ENCODE results near the gene HSPB8. TPM values are rescaled to one million over a fixed set of nuclear protein-coding genes. Genes with fewer than 3 reads are reported as not detected.

The HSPB8 gene, protein sequence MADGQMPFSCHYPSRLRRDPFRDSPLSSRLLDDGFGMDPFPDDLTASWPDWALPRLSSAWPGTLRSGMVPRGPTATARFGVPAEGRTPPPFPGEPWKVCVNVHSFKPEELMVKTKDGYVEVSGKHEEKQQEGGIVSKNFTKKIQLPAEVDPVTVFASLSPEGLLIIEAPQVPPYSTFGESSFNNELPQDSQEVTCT
- total RNA-seq: not detected
- total RNA-seq: 0 to 0.08 reads per million in 2 donors

DNA sequence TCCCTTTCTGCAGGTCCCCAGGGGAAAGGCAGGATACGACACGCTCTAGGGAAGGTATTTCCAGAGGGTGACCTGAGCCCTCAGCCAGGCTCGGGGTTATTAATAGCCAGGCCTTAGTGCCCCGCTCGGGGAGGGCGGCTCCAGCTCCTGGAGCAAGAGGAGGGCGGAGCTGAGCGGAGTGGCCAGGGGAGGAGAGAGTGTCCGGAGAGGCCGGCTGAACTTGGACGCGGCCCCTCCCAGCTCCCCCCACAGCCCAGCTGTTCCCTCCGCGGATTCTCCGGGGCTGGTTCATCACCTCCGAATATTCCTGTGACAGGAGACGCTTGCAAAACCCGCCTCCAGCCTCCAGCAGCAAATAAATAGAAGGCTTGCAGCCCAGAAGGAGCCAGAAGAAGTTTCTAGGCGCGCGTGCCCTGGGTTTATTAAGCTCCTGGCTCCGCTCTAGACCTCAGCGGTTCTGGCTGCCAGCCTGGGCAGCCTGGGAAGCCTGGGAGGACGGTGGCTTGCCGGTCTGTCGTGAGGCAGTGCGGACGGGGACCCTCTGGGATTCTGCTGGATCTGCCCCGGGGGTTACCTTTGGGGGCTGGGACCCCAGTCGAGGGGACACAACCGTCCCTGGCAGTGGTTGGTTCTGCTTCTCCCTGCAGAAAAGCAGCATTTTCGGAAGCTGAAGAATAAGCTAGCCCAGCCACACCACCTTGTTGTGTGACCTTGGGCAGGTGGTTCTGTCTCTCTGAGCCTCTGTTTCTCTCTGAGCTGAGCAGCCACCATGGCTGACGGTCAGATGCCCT, at the start of gene HSPB8:
TSS of gene HSPB8 (plus strand) at position 388 of the 791 bp plus-strand sequence. CDS start at position 770, 382 bp downstream.
- H3K4me1 Mint-ChIP-seq: no peaks in the 10 kb centered on the region
- no peak within 1 kb of the TSS for H3K4me3 Mint-ChIP-seq
- H3K27ac Mint-ChIP-seq: no peak within 1 kb of the TSS
- no peak for ATAC-seq
- no peaks in the 10 kb centered on the region for H3K36me3 Mint-ChIP-seq (ENCODE audit: low read depth)
- no peak for DNase-seq
- H3K27me3 Mint-ChIP-seq: peaks cover 35% of the 10 kb centered on the region
- no peaks in the 10 kb centered on the region for H3K9me3 ChIP-seq (ENCODE audit: control insufficient read depth, low read length, poor library complexity, severe bottlenecking)

DNA sequence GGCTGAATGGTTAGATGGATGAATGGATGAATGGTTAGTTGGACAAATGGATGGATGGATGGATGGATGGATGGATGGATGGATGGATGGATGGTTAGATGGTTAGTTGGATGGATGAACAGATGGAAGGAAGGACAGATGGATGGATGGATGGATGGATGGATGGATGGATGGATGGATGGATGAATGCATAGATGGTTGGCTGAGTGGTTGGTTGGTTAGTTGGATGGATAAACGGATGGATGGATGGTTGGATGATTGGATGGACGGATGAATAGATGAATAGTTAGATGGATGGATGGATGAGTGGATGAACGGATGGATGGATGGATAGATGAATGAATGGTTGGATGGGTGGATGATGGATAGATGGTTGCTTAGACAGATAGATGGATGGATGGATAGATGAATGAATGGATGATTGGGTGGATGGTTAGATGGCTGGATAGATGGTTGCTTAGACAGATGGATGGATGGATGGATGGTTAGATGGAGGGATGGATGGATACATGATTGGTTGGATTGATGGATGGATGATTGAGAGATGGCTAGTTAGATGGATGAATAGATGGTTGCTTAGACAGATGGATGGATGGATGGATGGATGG, 48.8 kb upstream of the HSPB8 start:
- no peaks in the 10 kb centered on the region for H3K27me3 Mint-ChIP-seq
- H3K27ac Mint-ChIP-seq: no peak overlapping the region
- H3K36me3 Mint-ChIP-seq (ENCODE audit: low read depth): no peaks in the 10 kb centered on the region
- no peaks in the 10 kb centered on the region for H3K9me3 ChIP-seq (ENCODE audit: control insufficient read depth, low read length, poor library complexity, severe bottlenecking)
- no peaks in the 10 kb centered on the region for H3K4me1 Mint-ChIP-seq
- no peak for DNase-seq
- no peak for ATAC-seq
- no peak overlapping the region for H3K4me3 Mint-ChIP-seq

DNA sequence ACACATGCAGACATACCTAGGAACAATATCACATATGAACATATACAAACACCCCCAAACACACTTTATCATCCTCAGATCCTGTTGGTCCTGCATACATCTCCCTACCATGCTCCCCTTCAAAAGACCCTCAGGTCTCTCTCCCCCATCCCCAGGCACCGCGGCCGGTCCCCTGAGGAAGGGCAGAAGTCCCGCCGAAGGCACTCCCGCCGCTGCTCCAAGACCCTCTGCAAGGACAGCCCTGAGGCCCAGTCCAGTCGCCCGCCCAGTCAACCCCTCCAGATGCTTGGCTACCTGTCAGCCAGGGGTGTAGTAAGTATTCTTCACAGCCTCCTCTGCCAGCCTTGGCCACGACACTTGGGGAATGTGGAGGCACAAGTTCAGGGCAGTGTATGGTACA, 48.2 kb upstream of the HSPB8 start:
- Mint-ChIP-seq H3K36me3 (ENCODE audit: low read depth) (no peaks in the 10 kb centered on the region), H3K27ac (no peak overlapping the region), H3K4me3 (no peak overlapping the region), H3K4me1 (no peaks in the 10 kb centered on the region), H3K27me3 (no peaks in the 10 kb centered on the region)
- DNase-seq (no peak), ATAC-seq (no peak)
- H3K9me3 ChIP-seq (ENCODE audit: control insufficient read depth, low read length, poor library complexity, severe bottlenecking): no peaks in the 10 kb centered on the region

DNA sequence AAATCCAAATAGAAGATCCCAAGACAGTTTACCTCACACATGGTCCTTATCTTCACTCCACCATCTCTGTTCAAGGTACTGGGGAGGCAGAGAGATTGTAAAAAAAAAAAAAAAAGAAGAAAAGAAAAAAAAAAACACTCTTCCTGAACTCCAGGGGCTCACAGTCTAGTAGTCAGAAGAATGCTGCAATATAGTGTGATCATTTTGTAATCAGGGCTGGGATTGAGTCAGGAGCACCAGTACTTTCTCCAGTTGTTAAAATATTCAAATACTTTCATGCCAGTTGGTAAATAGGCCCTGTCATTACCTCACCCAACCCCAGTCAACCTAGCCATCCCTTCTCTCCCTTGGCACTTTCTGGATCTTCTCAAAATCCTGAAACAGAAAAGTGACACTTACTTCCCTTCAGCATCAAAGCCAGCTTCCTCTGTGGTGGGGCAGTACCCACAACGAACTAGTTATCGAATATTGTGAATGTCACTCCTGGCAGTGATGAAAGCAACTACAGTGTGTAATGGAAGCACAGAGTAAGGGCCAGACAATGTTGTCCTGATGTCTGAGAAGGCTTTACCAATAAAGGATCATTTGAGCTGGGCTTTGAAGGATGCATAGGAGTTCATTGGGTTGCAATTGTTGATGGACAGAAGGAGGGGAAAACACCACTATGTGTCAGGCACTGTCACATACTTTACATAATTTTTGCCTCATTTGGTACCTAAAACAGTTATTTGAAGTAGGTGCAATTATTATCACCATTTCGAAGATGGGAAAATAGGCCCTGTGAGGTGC, 44.3 kb upstream of the HSPB8 start:
- no peaks in the 10 kb centered on the region for H3K9me3 ChIP-seq (ENCODE audit: control insufficient read depth, low read length, poor library complexity, severe bottlenecking)
- H3K27ac Mint-ChIP-seq: no peak overlapping the region
- ATAC-seq (no peak), DNase-seq (no peak)
- H3K27me3 Mint-ChIP-seq: no peaks in the 10 kb centered on the region
- H3K4me3 Mint-ChIP-seq: no peak overlapping the region
- no peaks in the 10 kb centered on the region for H3K36me3 Mint-ChIP-seq (ENCODE audit: low read depth)
- H3K4me1 Mint-ChIP-seq: no peaks in the 10 kb centered on the region

DNA sequence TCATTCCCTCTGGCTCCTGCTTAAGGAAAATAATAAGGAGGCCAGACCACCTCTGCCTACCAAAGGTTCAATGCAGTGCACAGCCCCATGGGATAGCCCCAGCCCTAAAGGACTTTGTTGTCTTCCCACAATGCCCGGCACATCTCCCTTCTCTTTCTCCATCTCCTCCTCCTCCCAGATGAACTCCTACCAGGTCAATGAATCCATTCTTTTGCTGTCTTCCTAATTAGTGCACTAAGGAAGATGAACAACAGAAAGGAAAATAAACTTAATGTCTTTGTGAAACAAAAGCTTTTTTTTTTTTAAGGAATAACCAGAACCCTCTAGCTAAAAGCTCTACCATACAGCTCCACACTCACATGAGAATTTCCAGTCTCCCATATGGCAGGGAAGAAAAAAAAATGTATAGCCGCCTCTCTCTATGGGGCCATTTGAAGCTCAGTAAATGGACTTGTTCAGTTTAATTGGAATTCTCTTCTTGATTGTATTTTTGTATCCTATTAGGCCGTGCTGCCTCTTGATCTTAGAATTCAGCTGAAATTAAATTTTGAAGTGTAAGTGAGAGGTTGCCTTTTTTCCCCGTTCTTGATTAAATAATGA, 41.8 kb upstream of the HSPB8 start:
- ATAC-seq (no peak), DNase-seq (no peak)
- H3K9me3 ChIP-seq (ENCODE audit: control insufficient read depth, low read length, poor library complexity, severe bottlenecking): no peaks in the 10 kb centered on the region
- Mint-ChIP-seq H3K36me3 (ENCODE audit: low read depth) (no peaks in the 10 kb centered on the region), H3K27ac (no peak overlapping the region), H3K27me3 (no peaks in the 10 kb centered on the region), H3K4me1 (no peaks in the 10 kb centered on the region), H3K4me3 (no peak overlapping the region)

DNA sequence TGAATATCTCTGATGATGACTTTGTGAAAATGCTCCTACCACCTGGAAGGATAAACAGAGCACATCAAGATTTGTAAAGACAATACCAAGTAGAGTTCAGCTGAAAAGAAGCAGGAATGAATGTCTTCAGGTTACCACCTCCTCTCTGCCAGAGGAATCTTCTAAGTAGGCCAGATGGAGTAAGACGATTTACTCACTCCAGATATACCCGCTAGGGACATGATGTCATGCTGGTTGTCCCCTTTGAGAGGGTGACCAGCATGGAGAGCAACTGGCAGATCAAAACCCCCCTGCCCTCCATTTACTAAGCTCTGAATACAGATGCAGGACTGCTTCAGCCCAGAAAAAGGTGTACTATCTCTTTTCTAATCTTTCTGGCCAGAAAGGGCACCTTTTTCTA, 39.3 kb upstream of the HSPB8 start:
- no peaks in the 10 kb centered on the region for H3K36me3 Mint-ChIP-seq (ENCODE audit: low read depth)
- DNase-seq (no peak), ATAC-seq (no peak)
- H3K4me1 Mint-ChIP-seq: no peaks in the 10 kb centered on the region
- no peaks in the 10 kb centered on the region for H3K9me3 ChIP-seq (ENCODE audit: control insufficient read depth, low read length, poor library complexity, severe bottlenecking)
- no peak overlapping the region for H3K27ac Mint-ChIP-seq
- H3K4me3 Mint-ChIP-seq: no peak overlapping the region
- H3K27me3 Mint-ChIP-seq: peaks cover 7% of the 10 kb centered on the region

DNA sequence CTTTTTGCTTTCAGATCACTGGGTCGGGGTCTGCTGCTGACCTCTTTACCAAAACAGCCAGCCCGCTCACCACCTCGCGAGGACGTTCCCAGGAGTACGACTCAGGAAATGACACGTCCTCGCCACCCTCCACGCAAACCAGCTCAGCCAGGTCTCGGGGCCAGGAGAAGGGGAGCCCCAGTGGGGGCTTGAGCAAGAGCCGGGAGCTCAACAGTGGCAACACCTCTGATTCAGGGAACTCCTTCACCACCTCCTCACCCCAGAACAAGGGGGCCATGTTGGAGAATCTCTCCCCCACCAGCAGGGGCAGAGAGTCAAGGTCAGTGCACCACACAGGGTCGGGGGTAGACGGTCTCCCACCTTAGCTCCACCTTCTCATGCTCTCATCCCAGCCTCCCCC, 33.4 kb upstream of the HSPB8 start:
- no peaks in the 10 kb centered on the region for H3K9me3 ChIP-seq (ENCODE audit: control insufficient read depth, low read length, poor library complexity, severe bottlenecking)
- H3K27me3 Mint-ChIP-seq: peaks cover 14% of the 10 kb centered on the region
- no peak for ATAC-seq
- H3K36me3 Mint-ChIP-seq (ENCODE audit: low read depth): no peaks in the 10 kb centered on the region
- DNase-seq: no peak
- no peak overlapping the region for H3K27ac Mint-ChIP-seq
- H3K4me1 Mint-ChIP-seq: no peaks in the 10 kb centered on the region
- H3K4me3 Mint-ChIP-seq: no peak overlapping the region

DNA sequence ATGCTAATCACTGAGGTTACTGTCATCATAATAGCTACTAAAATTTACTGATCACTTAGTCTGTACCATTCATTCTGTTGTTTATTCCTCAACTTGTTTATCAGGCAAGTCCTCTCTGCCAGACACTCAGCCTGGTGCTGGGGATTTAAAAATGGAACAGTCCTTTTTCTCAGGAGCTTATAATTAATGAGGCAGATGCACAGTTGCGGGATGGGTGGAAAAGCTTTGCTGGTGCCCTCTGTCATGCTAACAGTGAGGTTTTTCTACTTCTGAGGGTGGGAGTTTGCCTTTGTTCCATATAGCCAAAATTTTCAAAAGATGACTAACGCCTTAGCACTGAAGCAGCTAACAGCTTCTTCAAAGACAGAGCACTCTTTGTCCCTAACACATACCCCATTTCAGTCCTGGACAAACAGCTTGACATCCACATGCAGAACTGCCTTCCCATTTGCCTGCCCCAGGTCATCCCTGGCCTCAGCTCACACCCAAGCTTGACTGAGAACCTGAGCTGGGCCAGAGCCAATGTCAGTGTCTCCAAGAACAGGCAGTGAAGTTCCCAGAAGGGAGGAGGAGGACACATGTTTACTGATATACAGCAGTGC, 30.8 kb upstream of the HSPB8 start:
- Mint-ChIP-seq H3K4me1 (no peaks in the 10 kb centered on the region), H3K36me3 (ENCODE audit: low read depth) (no peaks in the 10 kb centered on the region), H3K4me3 (no peak overlapping the region), H3K27me3 (peaks cover 21% of the 10 kb centered on the region), H3K27ac (no peak overlapping the region)
- no peak for DNase-seq
- ATAC-seq: no peak
- H3K9me3 ChIP-seq (ENCODE audit: control insufficient read depth, low read length, poor library complexity, severe bottlenecking): no peaks in the 10 kb centered on the region

DNA sequence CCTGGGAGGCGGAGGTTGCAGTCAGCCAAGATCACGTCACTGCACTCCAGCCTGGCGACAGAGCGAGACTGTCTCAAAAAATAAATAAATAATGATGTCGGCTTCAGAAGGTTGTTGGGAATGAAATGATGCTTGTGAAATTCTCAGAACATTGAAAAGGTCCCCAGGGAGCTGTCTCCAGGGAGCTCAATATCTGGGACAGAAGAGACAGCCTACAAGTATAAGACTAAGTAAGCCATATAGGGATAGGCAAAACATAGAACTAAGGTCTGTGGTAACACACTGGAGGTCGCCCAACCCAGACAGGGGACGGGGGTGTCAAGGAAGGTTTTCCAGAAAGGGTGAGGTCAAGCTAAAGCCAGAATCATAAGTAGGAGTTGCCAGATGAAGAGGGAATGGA, 29.5 kb upstream of the HSPB8 start:
- Mint-ChIP-seq H3K4me1 (no peaks in the 10 kb centered on the region), H3K36me3 (ENCODE audit: low read depth) (peaks cover 2% of the 10 kb centered on the region), H3K4me3 (no peak overlapping the region), H3K27me3 (peaks cover 27% of the 10 kb centered on the region), H3K27ac (no peak overlapping the region)
- no peaks in the 10 kb centered on the region for H3K9me3 ChIP-seq (ENCODE audit: control insufficient read depth, low read length, poor library complexity, severe bottlenecking)
- ATAC-seq (no peak), DNase-seq (no peak)

DNA sequence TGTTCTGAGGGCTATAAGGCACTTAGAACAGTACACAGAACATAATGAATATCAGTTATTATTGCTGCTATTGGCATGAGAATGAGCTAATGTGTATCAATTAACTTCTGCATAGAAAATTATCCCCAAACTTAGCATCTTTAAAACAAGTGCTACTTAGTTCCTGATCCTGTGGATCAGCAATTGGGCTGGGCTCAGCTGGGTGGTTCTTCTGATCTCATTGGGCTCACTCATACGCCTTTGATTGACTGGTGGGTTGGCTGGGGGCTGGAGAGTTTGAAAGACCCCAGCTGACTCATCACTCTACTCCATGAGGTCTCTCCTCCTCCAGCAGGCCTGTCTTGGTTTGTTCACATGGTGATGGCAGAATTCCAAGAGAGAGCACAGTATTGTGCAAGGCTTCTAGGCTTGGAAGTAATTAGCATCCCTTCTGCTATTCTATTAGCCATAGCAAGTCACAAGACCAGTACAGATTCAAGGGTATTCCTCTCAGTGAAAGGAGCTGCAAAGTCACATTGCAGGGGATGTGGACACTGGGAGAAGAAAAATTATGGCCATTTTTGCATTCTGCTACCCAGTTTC, 27.2 kb upstream of the HSPB8 start:
- no peaks in the 10 kb centered on the region for H3K9me3 ChIP-seq (ENCODE audit: control insufficient read depth, low read length, poor library complexity, severe bottlenecking)
- no peak for ATAC-seq
- DNase-seq: no peak
- peaks cover 2% of the 10 kb centered on the region for H3K36me3 Mint-ChIP-seq (ENCODE audit: low read depth)
- no peaks in the 10 kb centered on the region for H3K4me1 Mint-ChIP-seq
- H3K27me3 Mint-ChIP-seq: peaks cover 19% of the 10 kb centered on the region
- H3K4me3 Mint-ChIP-seq: no peak overlapping the region
- H3K27ac Mint-ChIP-seq: no peak overlapping the region

DNA sequence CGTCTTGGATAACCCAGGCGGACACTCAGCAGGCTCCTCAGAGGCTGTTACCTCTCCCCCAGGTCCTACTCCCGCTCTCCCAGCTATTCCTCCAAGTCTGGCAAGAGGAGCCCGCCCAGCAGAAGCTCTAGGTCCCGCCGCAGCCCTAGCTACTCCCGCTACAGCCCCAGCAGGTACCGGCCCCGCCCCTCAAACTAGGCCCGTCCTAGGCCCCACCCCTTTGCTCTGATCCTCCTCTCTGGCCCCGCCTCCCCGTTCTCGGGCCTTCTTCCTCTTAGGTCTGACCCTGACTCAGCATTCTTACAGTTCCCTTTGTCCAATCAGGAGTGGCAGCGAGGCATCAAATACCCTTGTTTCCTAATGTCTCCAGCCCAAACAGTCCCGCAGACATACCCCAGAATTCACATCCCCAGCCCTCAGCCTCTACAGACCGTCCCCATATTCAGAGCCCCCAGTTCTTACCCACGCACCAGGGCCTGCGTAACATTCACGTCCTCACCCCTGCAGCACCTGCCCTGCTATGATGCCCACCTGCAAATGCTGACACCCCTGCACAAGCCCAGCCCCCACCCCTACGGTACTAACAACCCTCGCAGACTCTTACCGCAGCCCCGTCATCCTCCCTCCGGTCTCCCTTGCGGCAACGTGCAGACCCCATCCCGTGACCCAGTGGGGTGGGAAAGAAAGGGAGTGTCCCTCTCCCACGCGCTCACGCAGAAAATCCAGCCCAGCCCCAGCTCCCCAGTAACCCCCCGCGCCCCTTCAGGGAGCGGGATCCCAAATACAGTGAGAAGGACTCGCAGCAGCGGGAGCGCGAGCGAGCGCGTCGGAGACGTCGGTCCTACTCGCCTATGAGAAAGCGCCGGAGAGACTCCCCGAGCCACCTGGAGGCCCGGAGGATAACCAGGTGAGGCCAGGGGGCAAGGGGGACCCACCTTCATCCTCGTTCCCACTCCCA, 25.0 kb upstream of the HSPB8 start:
- peaks cover 19% of the 10 kb centered on the region for H3K27me3 Mint-ChIP-seq
- H3K36me3 Mint-ChIP-seq (ENCODE audit: low read depth): peaks cover 2% of the 10 kb centered on the region
- H3K27ac Mint-ChIP-seq: no peak overlapping the region
- no peaks in the 10 kb centered on the region for H3K4me1 Mint-ChIP-seq
- no peak for DNase-seq
- no peaks in the 10 kb centered on the region for H3K9me3 ChIP-seq (ENCODE audit: control insufficient read depth, low read length, poor library complexity, severe bottlenecking)
- H3K4me3 Mint-ChIP-seq: no peak overlapping the region
- ATAC-seq: no peak

Data from T-helper 17 cell (primary cell).